OCI-LY7 (cell line): ENCODE results near the gene PRR20E.
"Not testable (repeated sequence)": the region's sequence is repeated elsewhere in the genome, so short reads cannot be mapped to it uniquely, and the experiment has no call there.

Source experiments
- EZH2phosphoT487 ChIP-seq: fragments of 200-600 bp; sonication (generic); IDR thresholded peaks from 2 replicates; pipeline ENCODE4 v1.6.1; 2018; ENCODE audit warnings: low read depth, borderline replicate concordance, mild to moderate bottlenecking, mixed run types, antibody characterized with exemption, low read length, moderate library complexity, mixed read lengths
- TF ChIP-seq, protein P1 (sequence below): fragments of 200-600 bp; sonication (generic); conservative IDR thresholded peaks from 2 replicates; pipeline ENCODE4 v1.5.1; 2014; ENCODE audit warnings: mild to moderate bottlenecking, antibody characterized with exemption, low read length, moderate library complexity, mixed read lengths

DNA sequence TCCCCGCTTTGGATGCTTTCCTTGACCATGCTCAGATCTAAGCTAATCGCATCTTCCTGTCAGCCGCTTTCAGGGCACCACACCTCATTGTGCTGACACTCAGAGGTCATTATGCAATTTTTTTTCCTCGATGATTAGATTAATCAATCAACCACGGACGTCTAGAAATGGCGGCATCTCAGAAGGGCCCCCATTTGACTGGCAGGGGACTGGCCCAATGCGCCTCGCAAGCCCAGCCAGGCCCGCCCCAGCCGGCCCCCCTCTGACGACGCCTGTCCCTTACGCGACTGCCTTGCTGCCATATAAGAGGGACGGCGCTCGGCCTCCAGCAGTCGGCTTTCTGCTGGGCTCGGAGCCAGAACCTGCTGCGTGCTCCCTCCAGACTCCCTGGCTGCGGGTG is 13.2 kb upstream of the PRR20E start, which contains the start of gene PRR20C:
- TF ChIP-seq, protein P1, sequence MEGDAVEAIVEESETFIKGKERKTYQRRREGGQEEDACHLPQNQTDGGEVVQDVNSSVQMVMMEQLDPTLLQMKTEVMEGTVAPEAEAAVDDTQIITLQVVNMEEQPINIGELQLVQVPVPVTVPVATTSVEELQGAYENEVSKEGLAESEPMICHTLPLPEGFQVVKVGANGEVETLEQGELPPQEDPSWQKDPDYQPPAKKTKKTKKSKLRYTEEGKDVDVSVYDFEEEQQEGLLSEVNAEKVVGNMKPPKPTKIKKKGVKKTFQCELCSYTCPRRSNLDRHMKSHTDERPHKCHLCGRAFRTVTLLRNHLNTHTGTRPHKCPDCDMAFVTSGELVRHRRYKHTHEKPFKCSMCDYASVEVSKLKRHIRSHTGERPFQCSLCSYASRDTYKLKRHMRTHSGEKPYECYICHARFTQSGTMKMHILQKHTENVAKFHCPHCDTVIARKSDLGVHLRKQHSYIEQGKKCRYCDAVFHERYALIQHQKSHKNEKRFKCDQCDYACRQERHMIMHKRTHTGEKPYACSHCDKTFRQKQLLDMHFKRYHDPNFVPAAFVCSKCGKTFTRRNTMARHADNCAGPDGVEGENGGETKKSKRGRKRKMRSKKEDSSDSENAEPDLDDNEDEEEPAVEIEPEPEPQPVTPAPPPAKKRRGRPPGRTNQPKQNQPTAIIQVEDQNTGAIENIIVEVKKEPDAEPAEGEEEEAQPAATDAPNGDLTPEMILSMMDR = not testable (repeated sequence)
- TF ChIP-seq EZH2phosphoT487 = not testable (repeated sequence)
